Renal cortical epithelial cell (primary cell): ENCODE data around the gene CAPN15. TPM values are rescaled to one million over a fixed set of nuclear protein-coding genes. Genes with fewer than 3 reads are reported as not detected.
A peak's percentile ranks its signal among the peaks of the same experiment; 100 is the strongest.

ENCODE experiments used
- DNase-seq: peaks from one replicate; pipeline ENCODE4 v3.0.0-alpha.2; 2011; ENCODE audit warnings: low read depth
- total RNA-seq: library from RNA; depleted of rRNA; stranded (reverse); fragments of >200 nt; gene quantifications from 2 replicates; pipeline ENCODE4 v1.2.3, GENCODE V29; 2014

The CAPN15 gene
- total RNA-seq, 1 donor from 2014 or later: 82.0 TPM

GRCh38 chr16:561413-561794, 33.9 kb downstream of the CAPN15 start:
- DNase-seq: no peak

- DNase-seq: no peak
These were observed 34.7 kb downstream of the CAPN15 start for GRCh38 chr16:561957-562938.

GRCh38 chr16:563072-563644, 35.6 kb downstream of the CAPN15 start:
- no peak for DNase-seq

- no peak for DNase-seq
These were observed 37.3 kb downstream of the CAPN15 start for GRCh38 chr16:564690-565418.

- peak; percentile 55 for DNase-seq
These were observed 38.2 kb downstream of the CAPN15 start for GRCh38 chr16:565419-566330.

GRCh38 chr16:566475-567372, 39.2 kb downstream of the CAPN15 start, which contains the start of gene NHLRC4:
Gene NHLRC4, plus strand, starts transcription at chr16:567005. Its CDS starts 1,043 bp downstream, at chr16:568048.
- no peak for DNase-seq

- DNase-seq: no peak
These were observed 40.1 kb downstream of the CAPN15 start for GRCh38 chr16:567373-568256.

- no peak for DNase-seq
These were observed 41.1 kb downstream of the CAPN15 start for GRCh38 chr16:568401-569258.

GRCh38 chr16:569445-570254, 42.1 kb downstream of the CAPN15 start, which contains the start of gene PIGQ:
Gene PIGQ, plus strand, starts transcription at chr16:569968. Its CDS starts 4,107 bp downstream, at chr16:574075.
- no peak for DNase-seq

GRCh38 chr16:572865-573650, 45.5 kb downstream of the CAPN15 start:
- DNase-seq: no peak

GRCh38 chr16:574021-574760, 46.7 kb downstream of the CAPN15 start:
- DNase-seq: no peak

- DNase-seq: no peak
These were observed 48.1 kb downstream of the CAPN15 start for GRCh38 chr16:575354-576196.

- DNase-seq: no peak
These were observed 48.8 kb downstream of the CAPN15 start for GRCh38 chr16:576197-576822.

GRCh38 chr16:576823-577201, 49.3 kb downstream of the CAPN15 start:
- no peak for DNase-seq
